ENCODE data around the gene FAHD2A.

FAHD2A gene

GRCh38 chr2:95414015-95414594 lies 11.6 kb downstream of the FAHD2A start:
- TF ChIP-seq RAD21 (IDR thresholded peaks at IDR 0.05; ENCODE audit: low read depth): peak; percentile 95

- TF ChIP-seq EP300 (IDR thresholded peaks at IDR 0.05; ENCODE audit: borderline replicate concordance) (peak; percentile 87), TCF12 (IDR thresholded peaks at IDR 0.05; ENCODE audit: low read depth) (peak; percentile 90), FOXM1 (IDR thresholded peaks at IDR 0.05; ENCODE audit: borderline replicate concordance, low read depth) (peak; percentile 78), NFIC (IDR thresholded peaks at IDR 0.05) (peak; percentile 82), MAX (IDR thresholded peaks at IDR 0.05) (0 out of 2 replicates have a peak, but pooled peaks have one; percentile 16), TEAD4 (IDR thresholded peaks at IDR 0.05) (peak; percentile 86), RAD21 (IDR thresholded peaks at IDR 0.05; ENCODE audit: low read depth) (0 out of 2 replicates have a peak, but pooled peaks have one; percentile 3)
These were observed 32.1 kb downstream of the FAHD2A start for GRCh38 chr2:95434507-95435076.

All from Ishikawa (cell line).